Measurements from ENCODE around the gene TMEM107.

TMEM107 gene

GRCh38 chr17:8173871-8174322 is 2.3 kb downstream of the TMEM107 start (continued):
- TF ChIP-seq ZNF274 (IDR thresholded peaks at IDR 0.05; ENCODE audit: low read length) (no peak), ZNF274 (tag by site-specific recombination; IDR thresholded peaks at IDR 0.05; ENCODE audit: borderline replicate concordance) (no peak), PRDM1 (tag by site-specific recombination; IDR thresholded peaks at IDR 0.05) (no peak), GLIS2 (tag by site-specific recombination; IDR thresholded peaks at IDR 0.05) (no peak), ZNF239 (tag by site-specific recombination; IDR thresholded peaks at IDR 0.05) (no peak), YY2 (tag by site-specific recombination; IDR thresholded peaks at IDR 0.05) (no peak), ZNF221 (tag by site-specific recombination; IDR thresholded peaks at IDR 0.05; ENCODE audit: borderline replicate concordance) (no peak), ZNF549 (tag by site-specific recombination; IDR thresholded peaks at IDR 0.05) (no peak), PATZ1 (tag by site-specific recombination; IDR thresholded peaks at IDR 0.05) (no peak), ZXDB (tag by site-specific recombination; IDR thresholded peaks at IDR 0.05) (0 out of 2 replicates have a peak, but pooled peaks have one; percentile 4), ZNF558 (tag by site-specific recombination; IDR thresholded peaks at IDR 0.05) (no peak), YY1 (tag by site-specific recombination; IDR thresholded peaks at IDR 0.05) (no peak), ELK4 (IDR thresholded peaks at IDR 0.05; ENCODE audit: borderline replicate concordance, low read depth, low read length) (peak; percentile 23; the same call in 1 of the 2 replicates), ZNF354C (tag by site-specific recombination; IDR thresholded peaks at IDR 0.05; ENCODE audit: borderline replicate concordance, low read depth) (no peak), ZBTB49 (tag by site-specific recombination; IDR thresholded peaks at IDR 0.05; ENCODE audit: low read depth) (no peak), ZNF175 (tag by site-specific recombination; IDR thresholded peaks at IDR 0.05) (no peak), ZNF48 (tag by site-specific recombination; IDR thresholded peaks at IDR 0.05) (no peak), ZNF639 (tag by site-specific recombination; IDR thresholded peaks at IDR 0.05) (no peak), ZNF335 (tag by site-specific recombination; conservative IDR thresholded peaks at IDR 0.05) (peak; percentile 41), ZNF837 (tag by site-specific recombination; IDR thresholded peaks at IDR 0.05) (no peak), WT1 (tag by site-specific recombination; IDR thresholded peaks at IDR 0.05) (no peak), SP3 (tag by site-specific recombination; IDR thresholded peaks at IDR 0.05) (0 out of 2 replicates have a peak, but pooled peaks have one; percentile 1), OVOL3 (tag by site-specific recombination; IDR thresholded peaks at IDR 0.05) (no peak), KLF17 (tag by site-specific recombination; IDR thresholded peaks at IDR 0.05) (no peak), ZNF626 (tag by site-specific recombination; IDR thresholded peaks at IDR 0.05) (no peak), GLI2 (tag by site-specific recombination; IDR thresholded peaks at IDR 0.05; ENCODE audit: borderline replicate concordance, low read depth) (no peak), ZBTB11 (tag by site-specific recombination; conservative IDR thresholded peaks at IDR 0.05; ENCODE audit: low read depth) (peak; percentile 54), ZNF843 (tag by site-specific recombination; IDR thresholded peaks at IDR 0.05) (no peak), ZNF585B (tag by site-specific recombination; IDR thresholded peaks at IDR 0.05) (no peak)
